ENCODE measurements around the gene NDRG3. TPM values are rescaled to one million over a fixed set of nuclear protein-coding genes. Genes with fewer than 3 reads are reported as not detected.

The NDRG3 gene
- total RNA-seq, 1 experiment from 2014 or later = 29.1 TPM

GRCh38 chr20:36663031-36663430 is 82.9 kb downstream of the NDRG3 start:
- Histone ChIP-seq H3K9me3 (replicated peaks) (no peaks in the 10 kb centered on the region), H3K4me1 (replicated peaks) (no peaks in the 10 kb centered on the region), H3K36me3 (peaks cover 9% of the 10 kb centered on the region), H3K27ac (no peak overlapping the region), H3K4me3 (no peak overlapping the region), H3K27me3 (replicated peaks) (no peaks in the 10 kb centered on the region)
- DNase-seq (ENCODE audit: low read depth in 1 of 2, low spot score in 2 of 2) = no peak

GRCh38 chr20:36658300-36658699 is 87.6 kb downstream of the NDRG3 start:
- no peak for DNase-seq (ENCODE audit: low read depth in 1 of 2, low spot score in 2 of 2)
- Histone ChIP-seq H3K27me3 (replicated peaks) (no peaks in the 10 kb centered on the region), H3K4me3 (no peak overlapping the region), H3K36me3 (no peaks in the 10 kb centered on the region), H3K27ac (no peak overlapping the region), H3K4me1 (replicated peaks) (no peaks in the 10 kb centered on the region), H3K9me3 (replicated peaks) (no peaks in the 10 kb centered on the region)

GRCh38 chr20:36656733-36657132 is 89.2 kb downstream of the NDRG3 start:
- H3K9me3 ChIP-seq (replicated peaks) = no peaks in the 10 kb centered on the region
- no peak overlapping the region for H3K4me3 ChIP-seq
- H3K4me1 ChIP-seq (replicated peaks) = no peaks in the 10 kb centered on the region
- DNase-seq (ENCODE audit: low read depth in 1 of 2, low spot score in 2 of 2) = no peak
- no peaks in the 10 kb centered on the region for H3K36me3 ChIP-seq
- no peaks in the 10 kb centered on the region for H3K27me3 ChIP-seq (replicated peaks)
- H3K27ac ChIP-seq = no peak overlapping the region

GRCh38 chr20:36655004-36655403 is 90.9 kb downstream of the NDRG3 start:
- 0 out of 2 replicates have a peak, but pooled peaks cover 3% of the 10 kb centered on the region for H3K9me3 ChIP-seq (replicated peaks)
- H3K27ac ChIP-seq = no peak overlapping the region
- DNase-seq (ENCODE audit: low read depth in 1 of 2, low spot score in 2 of 2) = no peak
- H3K27me3 ChIP-seq (replicated peaks) = no peaks in the 10 kb centered on the region
- H3K4me1 ChIP-seq (replicated peaks) = no peaks in the 10 kb centered on the region
- H3K4me3 ChIP-seq = no peak overlapping the region
- no peaks in the 10 kb centered on the region for H3K36me3 ChIP-seq

- H3K4me3 ChIP-seq = no peak overlapping the region
- 0 out of 2 replicates have a peak, but pooled peaks cover 3% of the 10 kb centered on the region for H3K9me3 ChIP-seq (replicated peaks)
- no peaks in the 10 kb centered on the region for H3K36me3 ChIP-seq
- DNase-seq (ENCODE audit: low read depth in 1 of 2, low spot score in 2 of 2) = no peak
- H3K27me3 ChIP-seq (replicated peaks) = no peaks in the 10 kb centered on the region
- no peaks in the 10 kb centered on the region for H3K4me1 ChIP-seq (replicated peaks)
- no peak overlapping the region for H3K27ac ChIP-seq
Measured at GRCh38 chr20:36654506-36654905, 91.4 kb downstream of the NDRG3 start.

GRCh38 chr20:36653456-36653855 is 92.4 kb downstream of the NDRG3 start:
- no peaks in the 10 kb centered on the region for H3K27me3 ChIP-seq (replicated peaks)
- H3K36me3 ChIP-seq = no peaks in the 10 kb centered on the region
- H3K4me3 ChIP-seq = no peak overlapping the region
- H3K4me1 ChIP-seq (replicated peaks) = no peaks in the 10 kb centered on the region
- 0 out of 2 replicates have a peak, but pooled peaks cover 3% of the 10 kb centered on the region for H3K9me3 ChIP-seq (replicated peaks)
- H3K27ac ChIP-seq = no peak overlapping the region
- no peak for DNase-seq (ENCODE audit: low read depth in 1 of 2, low spot score in 2 of 2)

- Histone ChIP-seq H3K4me1 (replicated peaks) (no peaks in the 10 kb centered on the region), H3K9me3 (replicated peaks) (0 out of 2 replicates have a peak, but pooled peaks cover 3% of the 10 kb centered on the region), H3K4me3 (no peak overlapping the region), H3K27me3 (replicated peaks) (no peaks in the 10 kb centered on the region), H3K36me3 (no peaks in the 10 kb centered on the region), H3K27ac (no peak overlapping the region)
- no peak for DNase-seq (ENCODE audit: low read depth in 1 of 2, low spot score in 2 of 2)
Measured at GRCh38 chr20:36647196-36648121, 98.4 kb downstream of the NDRG3 start.

GRCh38 chr20:36646678-36647077 is 99.2 kb downstream of the NDRG3 start:
- DNase-seq (ENCODE audit: low read depth in 1 of 2, low spot score in 2 of 2) = no peak
- Histone ChIP-seq H3K36me3 (no peaks in the 10 kb centered on the region), H3K4me3 (no peak overlapping the region), H3K27me3 (replicated peaks) (no peaks in the 10 kb centered on the region), H3K4me1 (replicated peaks) (no peaks in the 10 kb centered on the region), H3K9me3 (replicated peaks) (0 out of 2 replicates have a peak, but pooled peaks cover 3% of the 10 kb centered on the region), H3K27ac (no peak overlapping the region)

- no peaks in the 10 kb centered on the region for H3K9me3 ChIP-seq (replicated peaks)
- H3K27me3 ChIP-seq (replicated peaks) = no peaks in the 10 kb centered on the region
- no peak within 1 kb of the TSS for H3K27ac ChIP-seq
- no peak within 1 kb of the TSS for H3K4me3 ChIP-seq
- DNase-seq (ENCODE audit: low read depth in 1 of 2, low spot score in 2 of 2) = no peak
- no peaks in the 10 kb centered on the region for H3K4me1 ChIP-seq (replicated peaks)
- no peaks in the 10 kb centered on the region for H3K36me3 ChIP-seq
Measured at GRCh38 chr20:36645998-36646397, 99.9 kb downstream of the NDRG3 start, which contains the start of gene SLA2. SLA2 (minus strand) TSS chr20:36646196; CDS start chr20:36641335, 4,861 bp downstream.

- H3K36me3 ChIP-seq = no peaks in the 10 kb centered on the region
- no peaks in the 10 kb centered on the region for H3K9me3 ChIP-seq (replicated peaks)
- H3K27ac ChIP-seq = no peak overlapping the region
- H3K27me3 ChIP-seq (replicated peaks) = no peaks in the 10 kb centered on the region
- H3K4me1 ChIP-seq (replicated peaks) = no peaks in the 10 kb centered on the region
- H3K4me3 ChIP-seq = no peak overlapping the region
- no peak for DNase-seq (ENCODE audit: low read depth in 1 of 2, low spot score in 2 of 2)
Measured at GRCh38 chr20:36645353-36645752, 100.5 kb downstream of the NDRG3 start.

- Histone ChIP-seq H3K27ac (no peak overlapping the region), H3K36me3 (no peaks in the 10 kb centered on the region), H3K9me3 (replicated peaks) (no peaks in the 10 kb centered on the region), H3K4me3 (no peak overlapping the region), H3K4me1 (replicated peaks) (no peaks in the 10 kb centered on the region), H3K27me3 (replicated peaks) (no peaks in the 10 kb centered on the region)
- no peak for DNase-seq (ENCODE audit: low read depth in 1 of 2, low spot score in 2 of 2)
Measured at GRCh38 chr20:36644706-36645095, 101.2 kb downstream of the NDRG3 start.

GRCh38 chr20:36644032-36644705 is 101.7 kb downstream of the NDRG3 start:
- H3K27ac ChIP-seq = no peak overlapping the region
- H3K27me3 ChIP-seq (replicated peaks) = no peaks in the 10 kb centered on the region
- H3K36me3 ChIP-seq = no peaks in the 10 kb centered on the region
- no peak overlapping the region for H3K4me3 ChIP-seq
- H3K4me1 ChIP-seq (replicated peaks) = no peaks in the 10 kb centered on the region
- H3K9me3 ChIP-seq (replicated peaks) = no peaks in the 10 kb centered on the region
- DNase-seq (ENCODE audit: low read depth in 1 of 2, low spot score in 2 of 2) = no peak

- H3K4me1 ChIP-seq (replicated peaks) = no peaks in the 10 kb centered on the region
- no peak overlapping the region for H3K4me3 ChIP-seq
- no peaks in the 10 kb centered on the region for H3K36me3 ChIP-seq
- H3K27ac ChIP-seq = no peak overlapping the region
- DNase-seq (ENCODE audit: low read depth in 1 of 2, low spot score in 2 of 2) = no peak
- no peaks in the 10 kb centered on the region for H3K9me3 ChIP-seq (replicated peaks)
- no peaks in the 10 kb centered on the region for H3K27me3 ChIP-seq (replicated peaks)
Measured at GRCh38 chr20:36642136-36642535, 103.8 kb downstream of the NDRG3 start.

GRCh38 chr20:36641506-36641843 is 104.4 kb downstream of the NDRG3 start:
- no peak for DNase-seq (ENCODE audit: low read depth in 1 of 2, low spot score in 2 of 2)
- H3K9me3 ChIP-seq (replicated peaks) = no peaks in the 10 kb centered on the region
- H3K4me1 ChIP-seq (replicated peaks) = no peaks in the 10 kb centered on the region
- H3K27me3 ChIP-seq (replicated peaks) = no peaks in the 10 kb centered on the region
- no peak overlapping the region for H3K27ac ChIP-seq
- H3K4me3 ChIP-seq = no peak overlapping the region
- H3K36me3 ChIP-seq = no peaks in the 10 kb centered on the region
